ENCODE data around the gene C3orf33.
A peak's percentile ranks its signal among the peaks of the same experiment; 100 is the strongest.
"Not testable (repeated sequence)": the region's sequence is repeated elsewhere in the genome, so short reads cannot be mapped to it uniquely, and the experiment has no call there.

The C3orf33 gene, protein sequence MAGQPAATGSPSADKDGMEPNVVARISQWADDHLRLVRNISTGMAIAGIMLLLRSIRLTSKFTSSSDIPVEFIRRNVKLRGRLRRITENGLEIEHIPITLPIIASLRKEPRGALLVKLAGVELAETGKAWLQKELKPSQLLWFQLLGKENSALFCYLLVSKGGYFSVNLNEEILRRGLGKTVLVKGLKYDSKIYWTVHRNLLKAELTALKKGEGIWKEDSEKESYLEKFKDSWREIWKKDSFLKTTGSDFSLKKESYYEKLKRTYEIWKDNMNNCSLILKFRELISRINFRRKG

DNA sequence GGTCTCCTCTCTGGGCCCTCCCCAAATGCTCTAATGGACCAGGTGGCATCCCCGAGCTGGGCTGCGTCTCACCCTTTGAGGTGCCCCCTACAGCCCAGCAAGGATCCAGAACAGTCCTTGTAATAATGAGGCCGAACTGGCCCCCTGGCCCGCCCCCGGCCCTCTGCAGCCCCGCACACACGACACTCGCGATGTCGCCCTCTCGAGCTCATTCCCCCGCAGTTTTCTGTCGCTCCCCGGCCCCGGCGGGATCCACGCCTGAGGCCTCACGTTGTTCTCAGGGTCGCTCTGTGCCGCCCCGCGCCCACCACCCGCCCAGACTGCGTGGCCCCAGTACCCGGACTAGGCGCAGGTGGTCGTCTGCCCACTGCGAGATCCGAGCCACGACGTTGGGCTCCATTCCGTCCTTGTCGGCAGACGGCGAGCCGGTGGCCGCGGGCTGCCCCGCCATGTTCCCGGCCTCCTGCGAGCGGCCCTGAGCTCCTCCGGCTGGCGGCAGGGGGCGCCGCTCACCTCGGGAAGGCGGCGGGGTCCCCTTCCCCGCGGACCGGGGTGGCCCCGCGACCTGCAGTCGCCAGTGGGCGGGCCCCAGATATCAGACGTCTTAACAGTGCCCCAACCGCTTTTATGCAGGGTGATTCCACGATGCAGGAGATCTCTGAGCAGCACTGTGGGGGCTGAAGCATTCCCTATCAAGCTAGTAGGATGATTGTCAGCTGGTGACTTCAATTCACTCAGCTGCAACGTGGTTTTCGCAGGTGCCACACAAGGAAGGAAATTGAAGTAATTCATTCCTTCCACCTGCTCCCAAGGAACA, at the start of gene C3orf33:
TSS of gene C3orf33 (minus strand) at position 477 of the 817 bp plus-strand sequence. CDS start at position 451, 26 bp downstream.
- peak; percentile 83 for DNase-seq

- DNase-seq, result peak; percentile 99
Observed at GRCh38 chr3:155854141-155854940, 48.3 kb upstream of the C3orf33 start, which contains the start of gene SLC33A1. Gene SLC33A1 (minus strand): TSS chr3:155854427. CDS start chr3:155853997, 430 bp downstream.

DNA sequence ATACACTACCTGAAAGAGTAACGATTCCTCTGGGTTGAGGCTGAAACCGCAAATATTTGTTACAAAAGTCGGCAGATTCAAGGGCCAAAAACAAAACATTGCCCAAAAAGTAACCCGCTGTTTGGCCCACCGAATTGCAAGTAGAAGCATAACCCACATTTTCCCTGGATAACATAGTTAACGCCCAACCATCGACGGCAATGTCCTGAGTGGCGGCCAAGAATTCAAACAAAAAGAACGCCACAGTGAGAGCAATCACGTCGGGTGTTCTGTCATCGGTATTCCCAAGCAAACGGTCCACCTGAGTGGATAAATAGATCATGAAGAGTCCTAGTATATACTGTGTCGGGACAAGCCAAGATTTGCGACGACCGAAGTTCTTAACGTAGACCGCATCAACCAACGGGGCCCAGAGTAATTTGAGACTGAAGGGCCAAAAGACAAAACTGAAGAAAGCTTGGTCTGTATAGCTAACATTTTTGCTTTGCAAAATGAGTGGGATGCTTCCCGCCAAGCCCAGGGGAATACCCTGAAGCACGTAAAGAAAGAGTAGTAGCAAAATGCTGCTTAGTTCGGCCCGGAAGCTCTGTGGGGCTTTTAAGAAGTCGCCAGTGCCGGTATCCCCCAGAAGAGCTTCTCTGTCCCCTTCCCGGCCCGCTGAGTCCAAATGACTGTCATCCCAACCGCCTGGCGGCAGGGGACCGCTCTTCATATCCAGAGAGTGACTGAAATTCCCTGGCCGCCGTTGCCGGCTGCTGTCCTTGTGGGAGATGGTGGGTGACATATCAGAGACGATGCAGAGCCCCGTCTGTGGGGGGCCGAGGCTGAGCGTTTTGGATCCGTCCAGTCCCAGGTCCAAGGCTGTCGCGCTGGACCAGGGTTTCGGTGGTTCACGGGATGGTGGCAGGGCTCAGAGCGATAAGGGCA, 47.4 kb upstream of the C3orf33 start:
- peak; percentile 30 for DNase-seq

DNA sequence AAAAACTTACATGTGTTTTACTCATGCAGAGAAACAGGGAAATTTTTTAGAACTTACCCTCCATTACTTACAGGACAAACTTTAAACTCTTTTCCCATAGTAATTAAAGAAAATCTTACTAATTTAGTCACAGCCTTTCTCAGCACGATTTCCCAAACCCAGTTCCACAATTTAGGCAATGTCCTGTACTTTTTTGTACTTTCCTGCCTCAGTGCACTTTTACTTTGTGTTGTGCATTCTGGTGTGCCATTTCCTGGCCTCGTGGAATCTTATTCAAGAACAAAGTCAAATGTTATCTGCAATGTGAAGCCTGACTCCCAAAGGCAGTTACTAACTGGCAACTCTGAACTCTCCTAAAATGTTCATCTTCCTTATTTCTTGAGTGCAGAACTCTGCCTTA, 46.3 kb upstream of the C3orf33 start:
- DNase-seq, result no peak

GRCh38 chr3:155849404-155849803, 43.3 kb upstream of the C3orf33 start:
- not testable (repeated sequence) for DNase-seq

GRCh38 chr3:155847993-155848392, 41.9 kb upstream of the C3orf33 start:
- DNase-seq, result no peak

DNA sequence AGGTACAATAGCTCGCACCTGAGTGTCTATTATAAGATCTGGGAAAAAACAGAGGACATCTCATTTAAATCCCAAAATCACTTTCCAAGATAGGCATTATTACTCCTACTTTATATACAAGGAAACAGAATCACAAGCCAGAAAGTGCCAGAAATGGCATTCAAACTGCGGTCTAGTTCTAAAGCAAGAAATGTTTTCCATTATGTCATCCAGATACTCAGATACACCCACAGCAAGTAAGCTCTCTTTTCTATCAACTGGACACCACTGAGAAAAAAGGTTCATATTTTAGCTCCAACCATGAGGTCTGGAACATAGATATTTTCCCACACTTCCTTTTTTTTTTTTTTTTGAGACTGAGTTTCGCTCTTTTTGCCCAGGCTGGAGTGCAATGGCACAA, 40.0 kb upstream of the C3orf33 start:
- no peak for DNase-seq

GRCh38 chr3:155843569-155843968, 37.5 kb upstream of the C3orf33 start:
- DNase-seq, result no peak

DNA sequence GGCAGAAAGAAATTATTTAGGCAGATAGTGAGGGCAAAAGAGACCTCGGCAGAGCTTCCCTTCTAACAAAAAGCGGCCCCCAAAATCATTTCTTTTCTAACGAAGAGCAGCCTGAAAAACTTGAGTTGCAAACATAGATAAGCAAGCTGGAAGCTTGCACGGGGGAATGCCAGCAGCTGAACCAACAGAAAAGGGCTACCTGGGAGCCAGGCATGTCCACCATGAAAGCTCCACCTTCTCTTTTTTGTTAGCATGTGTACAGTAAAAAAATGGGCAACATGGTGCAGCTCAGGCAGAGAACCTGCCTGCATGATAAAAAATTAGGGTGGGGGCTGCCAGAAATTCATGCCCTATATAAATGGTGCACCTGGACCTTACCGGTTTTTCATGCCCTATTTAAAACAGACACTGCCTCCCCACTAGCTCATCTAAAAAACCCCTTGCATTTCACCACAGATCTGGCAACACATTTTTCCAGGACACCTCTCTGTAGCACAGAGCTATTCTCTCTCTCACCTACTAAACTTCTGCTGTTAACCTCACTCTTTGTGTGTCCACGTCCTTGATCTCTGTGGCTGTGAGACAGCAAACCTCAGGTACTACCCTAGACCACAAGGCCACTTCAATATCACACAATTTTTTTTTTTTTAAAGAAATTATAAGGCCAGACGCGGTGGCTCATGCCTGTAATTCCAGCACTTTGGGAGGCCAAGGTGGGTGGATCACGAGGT, 29.4 kb upstream of the C3orf33 start:
- no peak for DNase-seq

DNA sequence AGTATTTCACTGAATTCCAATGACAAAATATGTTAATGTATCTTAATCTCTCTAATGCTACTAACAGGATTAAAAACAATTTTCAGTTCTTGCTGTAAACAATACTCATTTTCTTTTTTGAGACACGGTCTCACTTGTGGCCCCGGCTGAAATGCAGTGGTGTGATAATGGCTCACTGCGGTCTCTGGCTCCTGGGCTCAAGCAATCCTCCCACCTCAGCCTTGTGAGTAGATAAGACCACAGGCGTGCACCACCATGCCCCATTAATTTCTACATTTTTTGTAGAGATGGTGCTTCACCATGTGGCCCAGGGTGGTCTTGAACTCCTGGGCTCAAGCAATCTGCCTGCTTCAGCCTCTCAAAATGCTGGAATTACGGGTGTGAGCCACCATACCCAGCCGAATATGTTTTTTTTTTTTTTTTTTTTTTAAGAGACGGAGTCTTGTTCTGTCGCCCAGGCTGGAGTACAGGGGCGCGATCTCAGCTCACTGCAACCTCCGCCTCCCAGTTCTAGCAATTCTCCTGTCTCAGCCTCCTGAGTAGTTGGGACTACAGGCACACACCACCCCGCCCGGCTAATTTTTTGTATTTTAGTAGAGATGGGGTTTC, 22.5 kb upstream of the C3orf33 start:
- not testable (repeated sequence) for DNase-seq

- DNase-seq, result no peak
Observed at GRCh38 chr3:155815030-155815545, 9.0 kb upstream of the C3orf33 start.

- DNase-seq, result not testable (repeated sequence)
Observed at GRCh38 chr3:155813224-155813623, 7.1 kb upstream of the C3orf33 start.

DNA sequence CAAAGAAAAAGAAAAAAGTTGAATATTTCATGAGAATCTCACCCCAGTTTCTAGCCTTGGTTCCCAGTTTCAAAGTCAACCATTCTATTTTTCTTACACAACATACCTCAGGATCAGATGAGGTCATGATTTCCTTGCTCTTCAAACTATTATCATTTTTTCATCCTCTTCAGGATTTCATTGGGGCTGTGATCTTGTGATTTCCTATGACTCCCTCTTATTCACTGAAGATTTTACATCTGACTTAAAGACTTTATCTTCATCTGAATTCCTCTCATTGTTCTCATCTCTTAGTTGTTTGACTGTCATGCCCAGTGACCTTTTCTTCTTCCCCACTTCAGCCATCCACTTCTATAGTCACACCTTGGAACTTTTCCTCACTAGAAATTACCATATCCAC, 3.1 kb upstream of the C3orf33 start:
- DNase-seq, result no peak

DNA sequence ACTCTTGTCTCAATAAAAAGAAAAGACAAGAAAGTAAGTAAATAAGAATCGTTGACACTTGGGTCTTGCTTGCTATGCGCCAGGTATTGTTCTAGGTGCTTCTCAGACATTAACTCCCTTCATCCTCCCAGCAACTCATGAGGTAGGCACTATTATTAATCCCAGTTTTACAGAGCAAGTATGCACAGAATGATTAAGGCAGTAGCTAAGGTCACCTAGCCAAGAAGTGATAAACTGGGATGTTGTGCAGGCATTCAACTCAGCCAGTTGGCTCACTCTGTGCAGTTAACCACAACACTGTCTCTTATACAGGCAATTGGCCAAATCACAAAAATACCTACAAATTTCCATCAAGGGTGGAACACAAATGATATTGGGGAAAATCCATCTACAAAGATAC, 1.7 kb upstream of the C3orf33 start:
- no peak for DNase-seq

DNA sequence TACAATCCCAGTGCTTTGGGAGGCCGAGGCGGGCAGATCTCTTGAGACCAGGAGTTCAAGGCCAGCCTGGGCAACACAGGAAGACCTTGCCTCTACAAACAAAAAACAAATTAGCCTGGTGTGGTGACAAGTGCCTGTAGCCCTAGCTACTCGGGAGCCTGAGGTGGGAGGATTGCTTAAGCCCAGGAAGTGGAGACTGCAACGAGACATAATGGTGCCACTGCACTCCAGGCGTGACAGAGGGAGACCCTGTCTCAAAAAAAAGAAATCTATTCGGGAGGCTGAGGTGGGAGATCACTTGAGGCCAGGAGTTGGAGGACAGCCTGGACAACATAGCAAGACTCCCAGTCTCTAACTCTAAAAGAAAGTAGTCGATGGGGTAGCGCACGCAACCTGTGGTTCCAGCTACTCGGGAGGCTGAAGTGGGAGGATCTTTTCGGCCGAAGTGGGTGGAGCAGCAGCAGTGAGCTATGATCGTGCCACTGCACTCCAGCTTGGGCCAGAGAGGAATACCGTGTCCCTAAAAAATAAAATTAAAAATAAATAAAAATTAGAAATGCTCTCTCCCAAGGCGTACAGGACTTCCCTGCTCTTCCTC, 775 bp downstream of the C3orf33 start:
- peak; percentile 35 for DNase-seq

DNA sequence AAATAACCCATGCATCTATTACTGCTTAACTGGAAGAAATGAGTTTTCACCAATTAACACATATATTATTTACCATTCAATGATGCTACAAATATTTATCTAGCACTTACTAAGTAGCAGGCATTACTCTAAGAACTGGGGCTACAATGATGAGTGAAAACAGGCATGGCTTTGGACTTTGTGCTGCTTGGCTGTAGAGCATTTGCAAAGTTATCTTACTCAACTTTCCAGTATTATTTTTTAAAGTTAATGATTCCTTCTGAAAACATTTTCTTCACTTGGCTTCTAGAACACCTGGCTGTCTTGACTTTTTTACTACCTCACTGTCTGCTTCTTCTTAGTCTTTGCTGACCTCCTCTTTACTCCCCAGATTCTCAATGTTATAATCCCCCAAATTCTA, 1.8 kb downstream of the C3orf33 start:
- no peak for DNase-seq

DNA sequence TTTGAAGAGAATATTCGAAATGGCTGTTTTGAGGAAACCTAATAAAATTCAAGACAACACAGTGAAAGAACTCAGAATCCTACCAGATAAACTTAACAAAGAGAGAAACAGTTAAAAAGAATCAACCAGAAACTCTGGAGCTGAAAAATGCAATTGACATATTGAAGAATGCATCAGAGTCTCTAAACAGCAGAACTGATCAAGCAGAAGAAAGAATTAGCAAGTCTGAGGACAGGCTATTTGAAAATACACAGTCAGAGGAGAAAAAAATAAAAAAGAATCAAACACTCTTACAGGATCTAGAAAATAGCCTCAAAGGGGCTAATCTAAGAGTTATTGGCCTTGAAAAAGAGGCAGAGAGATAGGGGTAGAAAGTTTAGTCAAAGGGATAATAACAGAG, 13.5 kb downstream of the C3orf33 start:
- DNase-seq, result no peak

GRCh38 chr3:155791190-155791589, 14.9 kb downstream of the C3orf33 start:
- no peak for DNase-seq

DNA sequence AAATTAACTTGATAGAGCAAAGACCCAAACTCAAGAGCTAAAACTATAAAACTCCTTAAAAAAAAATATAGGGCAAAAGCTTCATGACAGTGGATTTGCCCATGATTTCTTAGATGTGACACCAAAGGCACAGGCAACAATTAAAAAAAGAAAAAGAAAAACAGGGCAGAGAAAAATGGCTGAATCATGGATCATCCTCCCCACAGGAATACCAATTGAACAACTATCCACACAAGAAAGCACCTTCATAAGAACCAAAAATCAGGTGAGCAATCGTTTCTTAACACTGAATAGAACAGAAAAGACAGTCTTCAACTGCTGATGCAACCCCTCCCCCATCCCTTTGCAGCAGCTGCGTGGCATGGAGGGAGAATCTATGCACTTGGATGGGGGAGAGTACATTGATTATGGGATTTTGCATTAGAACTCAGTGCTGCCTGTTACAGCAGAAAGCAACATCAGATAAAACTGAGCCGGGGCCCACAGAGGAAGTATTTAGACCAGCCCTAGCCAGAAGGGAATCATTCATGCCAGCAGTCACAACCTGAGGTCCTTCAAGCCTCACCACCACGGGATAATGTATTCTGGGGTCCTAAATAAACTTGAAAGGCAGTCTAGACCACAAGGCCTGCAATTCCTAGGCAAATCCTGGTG, 15.7 kb downstream of the C3orf33 start:
- DNase-seq, result no peak

All from CD4-positive, alpha-beta T cell treated with Interleukin-10 for 1 hour (primary cell).